Measurements from ENCODE around the gene C16orf87.

- TF ChIP-seq CTCF (IDR thresholded peaks at IDR 0.05; ENCODE audit: insufficient read depth, low read depth, low read length) (no peak), EZH2 (IDR thresholded peaks at IDR 0.05; ENCODE audit: insufficient read depth, low read length) (no peak)
Observed at GRCh38 chr16:46768809-46769208, 62.2 kb downstream of the C16orf87 start.

All from astrocyte (in vitro differentiated cells and primary cell).